CMK (cell line): Measurements from ENCODE around the gene PROCR.
"Not testable (repeated sequence)": the region's sequence is repeated elsewhere in the genome, so short reads cannot be mapped to it uniquely, and the experiment has no call there.

Experiments used
- DNase-seq: peaks from one replicate; pipeline ENCODE4 v3.0.0-alpha.2; 2010; ENCODE audit warnings: low read depth

PROCR gene

GRCh38 chr20:35193031-35193791 is 21.3 kb downstream of the PROCR start:
- DNase-seq, result not testable (repeated sequence)

GRCh38 chr20:35196313-35196712 is 24.4 kb downstream of the PROCR start:
- DNase-seq, result no peak

GRCh38 chr20:35199740-35200139 is 27.9 kb downstream of the PROCR start:
- DNase-seq, result no peak

GRCh38 chr20:35200267-35200666 is 28.4 kb downstream of the PROCR start:
- DNase-seq, result no peak

- not testable (repeated sequence) for DNase-seq
Observed at GRCh38 chr20:35201467-35201866, 29.6 kb downstream of the PROCR start.

GRCh38 chr20:35206802-35207201 is 34.9 kb downstream of the PROCR start:
- DNase-seq, result no peak

GRCh38 chr20:35207950-35208611 is 36.2 kb downstream of the PROCR start:
- peak; percentile 37 for DNase-seq

- DNase-seq, result no peak
Observed at GRCh38 chr20:35215066-35215956, 43.4 kb downstream of the PROCR start.

GRCh38 chr20:35216541-35216940 is 44.7 kb downstream of the PROCR start:
- DNase-seq, result no peak

GRCh38 chr20:35223941-35224340 is 52.1 kb downstream of the PROCR start:
- no peak for DNase-seq

GRCh38 chr20:35224536-35224935 is 52.7 kb downstream of the PROCR start:
- no peak for DNase-seq

GRCh38 chr20:35225319-35226125 is 53.6 kb downstream of the PROCR start:
- no peak for DNase-seq

GRCh38 chr20:35226126-35226883 is 54.4 kb downstream of the PROCR start, which contains the start of gene MMP24:
Gene MMP24, plus strand, starts transcription at chr20:35226690. Its CDS starts 49 bp downstream, at chr20:35226739.
- DNase-seq, result no peak
